HuH-7 (cell line): ENCODE data around the gene SUN5.
"Not testable (repeated sequence)": the region's sequence is repeated elsewhere in the genome, so short reads cannot be mapped to it uniquely, and the experiment has no call there.

ENCODE experiments used
- DNase-seq: peaks from one replicate; pipeline ENCODE4 v3.0.0; 2011; ENCODE audit warnings: low spot score

Gene SUN5

GRCh38 chr20:33004141-33004751, at the start of gene SUN5:
Gene SUN5 (minus strand): TSS chr20:33004433. CDS start chr20:33004340, 93 bp downstream.
- no peak for DNase-seq

- no peak for DNase-seq
Observed at GRCh38 chr20:33053291-33054106, 49.3 kb upstream of the SUN5 start, which contains the start of gene BPIFB3. Gene BPIFB3 (plus strand): TSS chr20:33053903. CDS start chr20:33055436, 1,533 bp downstream.

- no peak for DNase-seq
Observed at GRCh38 chr20:33051333-33051732, 47.1 kb upstream of the SUN5 start.

GRCh38 chr20:33046412-33046811, 42.2 kb upstream of the SUN5 start:
- DNase-seq = no peak

- not testable (repeated sequence) for DNase-seq
Observed at GRCh38 chr20:33045129-33045721, 41.0 kb upstream of the SUN5 start.

- DNase-seq = no peak
Observed at GRCh38 chr20:33043731-33044181, 39.5 kb upstream of the SUN5 start.

GRCh38 chr20:33042983-33043730, 38.9 kb upstream of the SUN5 start:
- no peak for DNase-seq

GRCh38 chr20:33042430-33042829, 38.2 kb upstream of the SUN5 start:
- no peak for DNase-seq

GRCh38 chr20:33038243-33038642, 34.0 kb upstream of the SUN5 start:
- no peak for DNase-seq

GRCh38 chr20:33037456-33037855, 33.2 kb upstream of the SUN5 start:
- DNase-seq = no peak

- no peak for DNase-seq
Observed at GRCh38 chr20:33034901-33035492, 30.8 kb upstream of the SUN5 start.

GRCh38 chr20:33034115-33034514, 29.9 kb upstream of the SUN5 start:
- DNase-seq = no peak

- DNase-seq = no peak
Observed at GRCh38 chr20:33033381-33033780, 29.1 kb upstream of the SUN5 start.

- DNase-seq = no peak
Observed at GRCh38 chr20:33032555-33032954, 28.3 kb upstream of the SUN5 start.

GRCh38 chr20:33031531-33031930, 27.3 kb upstream of the SUN5 start, which contains the start of gene BPIFB6:
Gene BPIFB6 (plus strand): TSS chr20:33031648. CDS start chr20:33031648, 0 bp downstream.
- no peak for DNase-seq

- DNase-seq = no peak
Observed at GRCh38 chr20:33030569-33030968, 26.3 kb upstream of the SUN5 start.

- no peak for DNase-seq
Observed at GRCh38 chr20:33030076-33030475, 25.8 kb upstream of the SUN5 start.

- DNase-seq = no peak
Observed at GRCh38 chr20:33028875-33029274, 24.6 kb upstream of the SUN5 start.

- DNase-seq = no peak
Observed at GRCh38 chr20:33027769-33028751, 23.8 kb upstream of the SUN5 start.
